Mononuclear cell (primary cell): ENCODE data around the gene CIRBP. TPM values are rescaled to one million over a fixed set of nuclear protein-coding genes. Genes with fewer than 3 reads are reported as not detected.

Experiments used
- H3K27me3 ChIP-seq: 2 replicates; pipeline ENCODE4 v1.6.0; 2011; ENCODE audit warnings: low read length, control low read depth; ENCODE audit not compliant: insufficient read depth
- H3K4me1 ChIP-seq: 2 replicates; pipeline ENCODE4 v1.5.1; 2011; ENCODE audit warnings: mild to moderate bottlenecking, low read length, control low read depth; ENCODE audit not compliant: insufficient read depth
- H3K4me3 ChIP-seq: 2 replicates; pipeline ENCODE4 v1.5.1; 2011; ENCODE audit warnings: mild to moderate bottlenecking, low read length, moderate library complexity
- H3K9me3 ChIP-seq: 2 replicates; pipeline ENCODE4 v1.5.1; 2011; ENCODE audit warnings: low read depth, mild to moderate bottlenecking, control low read depth, low read length
- total RNA-seq: library from RNA; depleted of rRNA; stranded (reverse); fragments of >200 nt; gene quantifications from one replicate; pipeline ENCODE4 v1.2.3, GENCODE V29; 2012

Gene CIRBP
- total RNA-seq, 1 donor, result 455 TPM

GRCh38 chr19:1228161-1228957 lies 40.8 kb upstream of the CIRBP start:
- Histone ChIP-seq H3K4me3 (no peak overlapping the region), H3K27me3 (no peaks in the 10 kb centered on the region), H3K4me1 (no peaks in the 10 kb centered on the region), H3K9me3 (no peaks in the 10 kb centered on the region)

- H3K9me3 ChIP-seq, result no peaks in the 10 kb centered on the region
- H3K27me3 ChIP-seq, result no peaks in the 10 kb centered on the region
- no peaks in the 10 kb centered on the region for H3K4me1 ChIP-seq
- H3K4me3 ChIP-seq, result no peak overlapping the region
Measured at GRCh38 chr19:1229056-1229923, 39.8 kb upstream of the CIRBP start.

- no peaks in the 10 kb centered on the region for H3K9me3 ChIP-seq
- no peaks in the 10 kb centered on the region for H3K27me3 ChIP-seq
Measured at GRCh38 chr19:1229924-1230782, 39.0 kb upstream of the CIRBP start.

GRCh38 chr19:1230783-1231489 lies 38.2 kb upstream of the CIRBP start:
- Histone ChIP-seq H3K9me3 (no peaks in the 10 kb centered on the region), H3K4me3 (no peak overlapping the region), H3K27me3 (no peaks in the 10 kb centered on the region), H3K4me1 (no peaks in the 10 kb centered on the region)

More at GRCh38 chr19:1229924-1230782, 39.0 kb upstream of the CIRBP start:
- Histone ChIP-seq H3K4me1 (no peaks in the 10 kb centered on the region), H3K4me3 (no peak overlapping the region)

GRCh38 chr19:1231729-1232637 lies 37.1 kb upstream of the CIRBP start:
- H3K9me3 ChIP-seq, result no peaks in the 10 kb centered on the region
- peaks cover 2% of the 10 kb centered on the region for H3K4me1 ChIP-seq
- peaks cover 4% of the 10 kb centered on the region for H3K27me3 ChIP-seq
- no peak overlapping the region for H3K4me3 ChIP-seq

- Histone ChIP-seq H3K4me3 (no peak overlapping the region), H3K4me1 (peaks cover 7% of the 10 kb centered on the region), H3K9me3 (no peaks in the 10 kb centered on the region), H3K27me3 (peaks cover 8% of the 10 kb centered on the region)
Measured at GRCh38 chr19:1232652-1233072, 36.5 kb upstream of the CIRBP start.

- H3K4me3 ChIP-seq, result no peak overlapping the region
- H3K4me1 ChIP-seq, result peaks cover 9% of the 10 kb centered on the region
- no peaks in the 10 kb centered on the region for H3K9me3 ChIP-seq
- peaks cover 10% of the 10 kb centered on the region for H3K27me3 ChIP-seq
Measured at GRCh38 chr19:1233115-1233667, 35.9 kb upstream of the CIRBP start.

- Histone ChIP-seq H3K4me3 (no peak overlapping the region), H3K4me1 (peaks cover 11% of the 10 kb centered on the region), H3K27me3 (peaks cover 14% of the 10 kb centered on the region), H3K9me3 (no peaks in the 10 kb centered on the region)
Measured at GRCh38 chr19:1234051-1234954, 34.8 kb upstream of the CIRBP start.

- H3K9me3 ChIP-seq, result no peaks in the 10 kb centered on the region
- H3K27me3 ChIP-seq, result peaks cover 14% of the 10 kb centered on the region
- peaks cover 11% of the 10 kb centered on the region for H3K4me1 ChIP-seq
- no peak overlapping the region for H3K4me3 ChIP-seq
Measured at GRCh38 chr19:1234955-1235380, 34.2 kb upstream of the CIRBP start.

- peaks cover 14% of the 10 kb centered on the region for H3K27me3 ChIP-seq
Measured at GRCh38 chr19:1235625-1236538, 33.2 kb upstream of the CIRBP start.

GRCh38 chr19:1236576-1236975 lies 32.6 kb upstream of the CIRBP start:
- Histone ChIP-seq H3K4me1 (peaks cover 24% of the 10 kb centered on the region), H3K4me3 (no peak overlapping the region), H3K27me3 (peaks cover 14% of the 10 kb centered on the region), H3K9me3 (no peaks in the 10 kb centered on the region)

More at GRCh38 chr19:1235625-1236538, 33.2 kb upstream of the CIRBP start:
- Histone ChIP-seq H3K4me3 (no peak overlapping the region), H3K9me3 (no peaks in the 10 kb centered on the region), H3K4me1 (peaks cover 18% of the 10 kb centered on the region)
